Liver (tissue), 3 donors: Measurements from ENCODE around the gene SLC7A14.

Experiments used
- FOXA1 ChIP-seq: IDR thresholded peaks from 2 replicates; pipeline ENCODE4 v1.6.1; 2016; ENCODE audit warnings: antibody characterized with exemption
- SP1 ChIP-seq: IDR thresholded peaks from 2 replicates; pipeline ENCODE4 v1.6.1; 2018; ENCODE audit warnings: antibody characterized with exemption, mild to moderate bottlenecking
- YY1 ChIP-seq: IDR thresholded peaks from 2 replicates; pipeline ENCODE4 v1.6.1; 2016; ENCODE audit warnings: antibody characterized with exemption, mild to moderate bottlenecking
- TF ChIP-seq, protein P1 (sequence below): fragments of 150-350 bp; IDR thresholded peaks from 2 replicates; pipeline ENCODE4 v1.5.1; 2017; ENCODE audit warnings: improper control_type of control experiment, low read depth, low read length; ENCODE audit not compliant: missing input control
- TF ChIP-seq, protein P2 (sequence below): IDR thresholded peaks from 2 replicates; pipeline ENCODE4 v1.6.1; 2016; ENCODE audit warnings: antibody characterized with exemption
- donor health status: healthy.
- donor health status: healthy.

DNA sequence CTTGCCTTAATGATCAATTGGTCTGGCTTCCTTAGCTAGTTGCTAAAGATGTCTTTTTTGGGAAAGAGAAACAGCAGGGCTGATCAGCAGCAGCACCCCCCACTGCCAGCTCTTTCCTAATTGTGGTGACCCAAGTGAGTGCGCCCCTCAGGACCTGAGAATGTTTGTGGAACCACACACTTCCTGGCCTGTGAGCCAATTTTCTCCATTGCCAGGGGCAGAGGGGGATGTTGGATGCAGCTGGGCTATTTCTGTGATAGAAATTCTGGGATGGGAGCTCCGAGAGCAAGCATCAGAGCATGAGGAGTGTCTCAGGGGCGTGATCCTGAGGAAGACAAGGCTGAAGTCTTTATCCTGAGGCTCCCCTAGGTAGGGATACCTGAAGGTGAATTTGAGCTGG lies 100.6 kb downstream of the SLC7A14 start:
- no peak for TF ChIP-seq FOXA1
- TF ChIP-seq, protein P1, sequence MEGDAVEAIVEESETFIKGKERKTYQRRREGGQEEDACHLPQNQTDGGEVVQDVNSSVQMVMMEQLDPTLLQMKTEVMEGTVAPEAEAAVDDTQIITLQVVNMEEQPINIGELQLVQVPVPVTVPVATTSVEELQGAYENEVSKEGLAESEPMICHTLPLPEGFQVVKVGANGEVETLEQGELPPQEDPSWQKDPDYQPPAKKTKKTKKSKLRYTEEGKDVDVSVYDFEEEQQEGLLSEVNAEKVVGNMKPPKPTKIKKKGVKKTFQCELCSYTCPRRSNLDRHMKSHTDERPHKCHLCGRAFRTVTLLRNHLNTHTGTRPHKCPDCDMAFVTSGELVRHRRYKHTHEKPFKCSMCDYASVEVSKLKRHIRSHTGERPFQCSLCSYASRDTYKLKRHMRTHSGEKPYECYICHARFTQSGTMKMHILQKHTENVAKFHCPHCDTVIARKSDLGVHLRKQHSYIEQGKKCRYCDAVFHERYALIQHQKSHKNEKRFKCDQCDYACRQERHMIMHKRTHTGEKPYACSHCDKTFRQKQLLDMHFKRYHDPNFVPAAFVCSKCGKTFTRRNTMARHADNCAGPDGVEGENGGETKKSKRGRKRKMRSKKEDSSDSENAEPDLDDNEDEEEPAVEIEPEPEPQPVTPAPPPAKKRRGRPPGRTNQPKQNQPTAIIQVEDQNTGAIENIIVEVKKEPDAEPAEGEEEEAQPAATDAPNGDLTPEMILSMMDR, result no peak
- TF ChIP-seq, protein P2, sequence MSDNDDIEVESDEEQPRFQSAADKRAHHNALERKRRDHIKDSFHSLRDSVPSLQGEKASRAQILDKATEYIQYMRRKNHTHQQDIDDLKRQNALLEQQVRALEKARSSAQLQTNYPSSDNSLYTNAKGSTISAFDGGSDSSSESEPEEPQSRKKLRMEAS, result no peak
- no peak for TF ChIP-seq YY1
- TF ChIP-seq SP1, result no peak
